ENCODE results near the gene MYO1H. TPM values are rescaled to one million over a fixed set of nuclear protein-coding genes. Genes with fewer than 3 reads are reported as not detected.

Gene MYO1H
- total and polyA plus RNA-seq, 4 experiments from 2014 or later, result not detected

DNA sequence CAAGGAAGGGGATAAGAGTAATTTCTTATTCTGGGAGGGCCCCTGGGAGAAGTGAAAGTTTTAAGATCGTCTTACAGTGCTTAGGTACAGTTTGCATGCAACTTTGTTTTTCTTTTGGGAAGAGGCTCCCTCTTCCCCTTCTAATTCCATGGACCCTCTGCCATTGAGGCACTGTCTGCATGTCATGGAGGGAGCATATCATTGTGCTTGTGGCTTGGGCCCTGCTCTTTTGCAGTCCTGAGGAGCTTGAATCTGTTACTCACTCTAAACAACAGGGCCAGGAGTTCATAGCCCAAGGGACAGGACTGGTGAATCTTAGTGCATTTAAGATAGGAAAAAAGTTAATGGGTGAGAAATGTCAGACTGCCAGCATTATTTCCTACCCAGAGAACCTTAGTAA lies 132.1 kb downstream of the MYO1H start:
- CTCF ChIA-PET (ENCODE audit: partially characterized antibody), result interaction anchor here (0.9 kb wide), 1 partner anchor 10 kb away, joined by 3 read pairs; no protein-coding TSS in a partner anchor
- no peak for DNase-seq
- Mint-ChIP-seq H3K4me1 (peaks cover 25 to 53% (median 35%) of the 10 kb centered on the region in 4 donors), H3K9me3 (no peaks in the 10 kb centered on the region), H3K4me3 (peak overlapping the region in 2 of 8 donors; percentile 23 to 36), H3K27me3 (no peaks in the 10 kb centered on the region), H3K36me3 (peaks cover 8 to 31% of the 10 kb centered on the region in 2 donors), H3K27ac (peak overlapping the region in 1 of 7 donors; percentile 99)
- Histone ChIP-seq H3K36me3 (ENCODE audit: insufficient read depth, low read length) (peaks cover 18% of the 10 kb centered on the region), H3K27me3 (ENCODE audit: insufficient read depth, low read length) (no peaks in the 10 kb centered on the region), H3K4me3 (ENCODE audit: low read length in 2 of 2) (no peak overlapping the region), H3K9me3 (ENCODE audit: control insufficient read depth in 1 of 2, low read length in 2 of 2) (no peaks in the 10 kb centered on the region), H3K27ac (ENCODE audit: low read depth, low read length) (no peak overlapping the region), H3K4me1 (ENCODE audit: insufficient read depth, low read length) (peaks cover 36% of the 10 kb centered on the region)
- POLR2A ChIA-PET (ENCODE audit: partially characterized antibody), result no interaction called here
- intact Hi-C loops (cut with micrococcal nuclease), result loop anchor here (5.0 kb wide), 3 partner anchors 47 to 622 kb away; partner anchors contain the start of genes FAM222A and SSH1

DNA sequence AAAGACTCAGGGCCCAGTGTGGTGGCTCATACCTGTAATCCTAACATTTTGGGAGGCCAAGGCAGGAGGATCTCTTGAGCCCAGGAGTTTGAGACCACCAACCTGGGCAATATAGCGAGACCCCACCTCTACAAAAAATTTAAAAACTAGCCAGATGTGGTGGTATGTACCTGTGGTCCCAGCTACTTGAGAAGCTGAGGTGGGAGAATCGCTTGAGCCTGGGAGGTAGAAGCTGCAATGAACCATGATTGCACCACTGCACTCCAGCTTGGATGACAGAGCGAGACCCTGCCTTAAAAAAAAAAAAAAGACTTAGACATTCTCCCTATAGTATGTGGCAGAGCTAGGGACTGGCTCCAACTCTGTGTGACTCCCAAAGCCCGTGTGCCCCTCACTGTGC lies 132.7 kb downstream of the MYO1H start:
- H3K4me3 ChIP-seq (ENCODE audit: low read length in 2 of 2), result no peak overlapping the region
- H3K36me3 ChIP-seq (ENCODE audit: insufficient read depth, low read length), result peaks cover 24% of the 10 kb centered on the region
- H3K9me3 ChIP-seq (ENCODE audit: control insufficient read depth in 1 of 2, low read length in 2 of 2), result no peaks in the 10 kb centered on the region
- Mint-ChIP-seq H3K9me3 (no peaks in the 10 kb centered on the region), H3K27ac (peak overlapping the region in 1 of 7 donors; percentile 99), H3K27me3 (no peaks in the 10 kb centered on the region), H3K4me1 (peaks cover 23 to 49% (median 34%) of the 10 kb centered on the region in 4 donors), H3K4me3 (peak overlapping the region in 1 of 8 donors; percentile 36), H3K36me3 (peaks cover 14 to 37% of the 10 kb centered on the region in 2 donors)
- no peak overlapping the region for H3K27ac ChIP-seq (ENCODE audit: low read depth, low read length)
- no peak for DNase-seq
- no peaks in the 10 kb centered on the region for H3K27me3 ChIP-seq (ENCODE audit: insufficient read depth, low read length)
- intact Hi-C loops (cut with micrococcal nuclease), result no loop called here
- CTCF ChIA-PET (ENCODE audit: partially characterized antibody), result interaction anchor here (0.9 kb wide), 1 partner anchor 10 kb away, joined by 3 read pairs; no protein-coding TSS in a partner anchor
- H3K4me1 ChIP-seq (ENCODE audit: insufficient read depth, low read length), result peaks cover 30% of the 10 kb centered on the region
- POLR2A ChIA-PET (ENCODE audit: partially characterized antibody), result no interaction called here

DNA sequence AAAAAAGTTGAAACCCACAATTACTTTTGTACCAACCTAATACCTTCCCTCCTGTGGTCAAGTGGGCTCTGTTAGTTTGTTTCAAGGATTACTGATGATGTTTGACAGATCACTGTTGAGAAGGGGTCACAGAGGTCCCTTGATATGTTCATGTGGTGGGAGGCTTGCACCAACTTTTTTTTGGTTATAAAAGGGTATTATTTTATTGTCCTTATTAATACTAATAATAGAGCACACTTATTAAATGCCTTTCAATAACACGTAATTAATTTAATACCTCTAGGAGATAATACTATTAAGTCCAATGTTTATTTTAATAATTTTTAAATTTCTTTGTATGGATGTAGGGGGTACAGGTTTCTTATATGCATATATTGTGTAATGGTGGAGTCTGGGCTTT lies 134.2 kb downstream of the MYO1H start:
- Mint-ChIP-seq H3K9me3 (no peaks in the 10 kb centered on the region), H3K4me3 (no peak overlapping the region), H3K27me3 (no peaks in the 10 kb centered on the region), H3K4me1 (peaks cover 10 to 34% (median 20%) of the 10 kb centered on the region in 4 donors), H3K36me3 (peaks cover 25 to 52% of the 10 kb centered on the region in 2 donors), H3K27ac (no peak overlapping the region)
- Histone ChIP-seq H3K27me3 (ENCODE audit: insufficient read depth, low read length) (no peaks in the 10 kb centered on the region), H3K36me3 (ENCODE audit: insufficient read depth, low read length) (peaks cover 38% of the 10 kb centered on the region), H3K4me3 (ENCODE audit: low read length in 2 of 2) (no peak overlapping the region), H3K4me1 (ENCODE audit: insufficient read depth, low read length) (peaks cover 15% of the 10 kb centered on the region), H3K9me3 (ENCODE audit: control insufficient read depth in 1 of 2, low read length in 2 of 2) (no peaks in the 10 kb centered on the region), H3K27ac (ENCODE audit: low read depth, low read length) (no peak overlapping the region)
- POLR2A ChIA-PET (ENCODE audit: partially characterized antibody), result no interaction called here
- no peak for DNase-seq
- CTCF ChIA-PET (ENCODE audit: partially characterized antibody), result interaction anchor here (1.1 kb wide), 1 partner anchor 49 kb away, joined by 4 read pairs; no protein-coding TSS in a partner anchor
- intact Hi-C loops (cut with micrococcal nuclease), result no loop called here

DNA sequence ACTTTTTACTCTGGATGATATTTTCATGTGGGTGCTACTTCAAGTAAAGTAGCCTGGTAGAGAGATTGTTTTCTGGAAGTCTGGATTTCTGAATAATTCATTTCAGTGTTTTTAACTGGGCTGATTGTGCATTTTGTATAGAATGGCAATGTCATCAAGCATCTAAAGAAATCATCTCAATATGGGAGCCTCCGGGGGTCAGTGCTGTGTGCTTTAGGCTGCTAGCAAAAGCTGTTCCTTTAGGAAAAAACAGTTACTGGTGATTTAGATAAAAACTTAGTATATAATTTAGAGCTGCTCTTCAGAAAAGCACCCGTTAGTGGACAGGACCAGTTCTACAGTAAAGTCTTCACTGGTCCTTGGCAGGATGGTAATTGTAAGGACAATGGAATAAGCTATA lies 134.8 kb downstream of the MYO1H start:
- ChIA-PET POLR2A (ENCODE audit: partially characterized antibody) (no interaction called here), CTCF (ENCODE audit: partially characterized antibody) (interaction anchor here (0.8 kb wide), 1 partner anchor 949 kb away, joined by 5 read pairs; no protein-coding TSS in a partner anchor)
- Mint-ChIP-seq H3K27ac (no peak overlapping the region), H3K4me3 (no peak overlapping the region), H3K36me3 (peaks cover 29 to 53% of the 10 kb centered on the region in 2 donors), H3K27me3 (no peaks in the 10 kb centered on the region), H3K9me3 (no peaks in the 10 kb centered on the region), H3K4me1 (peaks cover 10 to 28% (median 17%) of the 10 kb centered on the region in 4 donors)
- Histone ChIP-seq H3K36me3 (ENCODE audit: insufficient read depth, low read length) (peaks cover 44% of the 10 kb centered on the region), H3K27ac (ENCODE audit: low read depth, low read length) (no peak overlapping the region), H3K4me3 (ENCODE audit: low read length in 2 of 2) (no peak overlapping the region), H3K4me1 (ENCODE audit: insufficient read depth, low read length) (peaks cover 15% of the 10 kb centered on the region), H3K9me3 (ENCODE audit: control insufficient read depth in 1 of 2, low read length in 2 of 2) (no peaks in the 10 kb centered on the region), H3K27me3 (ENCODE audit: insufficient read depth, low read length) (no peaks in the 10 kb centered on the region)
- no peak for DNase-seq
- intact Hi-C loops (cut with micrococcal nuclease), result no loop called here

DNA sequence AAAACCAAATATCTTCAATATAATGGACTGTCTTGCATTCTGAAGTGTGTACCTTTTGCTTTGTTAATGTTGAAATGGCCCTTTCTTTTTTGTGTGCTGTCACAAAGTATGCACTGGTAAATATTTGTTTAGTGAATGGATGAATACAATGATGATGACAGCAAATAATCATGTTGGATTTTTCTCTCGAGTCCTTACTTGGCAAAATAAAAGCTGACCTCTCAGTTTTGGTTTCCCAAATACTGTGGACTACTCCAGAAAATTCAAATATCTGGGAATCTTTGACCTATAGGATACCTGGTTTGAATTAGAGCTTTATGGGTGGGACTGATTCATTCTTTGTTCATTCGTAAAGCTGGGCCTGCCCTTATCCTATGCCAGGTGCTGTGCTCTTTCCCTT lies 135.2 kb downstream of the MYO1H start:
- no peak for DNase-seq
- Histone ChIP-seq H3K4me1 (ENCODE audit: insufficient read depth, low read length) (peaks cover 13% of the 10 kb centered on the region), H3K36me3 (ENCODE audit: insufficient read depth, low read length) (peaks cover 49% of the 10 kb centered on the region), H3K27me3 (ENCODE audit: insufficient read depth, low read length) (no peaks in the 10 kb centered on the region), H3K9me3 (ENCODE audit: control insufficient read depth in 1 of 2, low read length in 2 of 2) (no peaks in the 10 kb centered on the region), H3K4me3 (ENCODE audit: low read length in 2 of 2) (no peak overlapping the region), H3K27ac (ENCODE audit: low read depth, low read length) (no peak overlapping the region)
- H3K4me1 Mint-ChIP-seq, result peaks cover 10 to 24% (median 15%) of the 10 kb centered on the region in 4 donors
- H3K9me3 Mint-ChIP-seq, result no peaks in the 10 kb centered on the region
- H3K27ac Mint-ChIP-seq, result no peak overlapping the region
- CTCF ChIA-PET (ENCODE audit: partially characterized antibody), result interaction anchor here (0.8 kb wide), 1 partner anchor 949 kb away, joined by 5 read pairs; no protein-coding TSS in a partner anchor
- H3K4me3 Mint-ChIP-seq, result no peak overlapping the region
- peaks cover 29 to 53% of the 10 kb centered on the region in 2 donors for H3K36me3 Mint-ChIP-seq
- POLR2A ChIA-PET (ENCODE audit: partially characterized antibody), result no interaction called here
- no peaks in the 10 kb centered on the region for H3K27me3 Mint-ChIP-seq
- intact Hi-C loops (cut with micrococcal nuclease), result no loop called here

DNA sequence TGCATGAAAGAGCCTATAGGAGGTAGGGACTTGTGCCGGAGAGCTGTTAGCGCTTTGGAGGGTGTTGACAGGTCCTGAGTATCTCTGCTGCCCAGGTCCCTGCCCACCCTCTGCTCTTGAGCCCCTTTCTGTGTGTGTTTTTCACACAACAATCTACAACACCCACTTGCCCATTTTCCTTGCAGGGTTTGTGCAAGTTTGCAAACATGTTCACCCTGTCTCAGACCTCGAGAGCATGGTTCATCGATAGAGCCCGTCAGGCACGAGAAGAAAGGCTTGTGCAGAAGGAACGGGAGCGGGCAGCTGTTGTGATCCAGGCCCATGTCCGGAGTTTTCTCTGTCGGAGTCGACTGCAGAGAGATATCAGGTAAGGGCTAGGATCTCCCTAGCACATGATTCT lies 135.6 kb downstream of the MYO1H start:
- no peak overlapping the region for H3K27ac ChIP-seq (ENCODE audit: low read depth, low read length)
- H3K4me1 Mint-ChIP-seq, result peaks cover 8 to 19% (median 13%) of the 10 kb centered on the region in 4 donors
- no peak overlapping the region for H3K4me3 ChIP-seq (ENCODE audit: low read length in 2 of 2)
- H3K4me3 Mint-ChIP-seq, result no peak overlapping the region
- H3K36me3 ChIP-seq (ENCODE audit: insufficient read depth, low read length), result peaks cover 53% of the 10 kb centered on the region
- H3K36me3 Mint-ChIP-seq, result peaks cover 30 to 53% of the 10 kb centered on the region in 2 donors
- H3K9me3 ChIP-seq (ENCODE audit: control insufficient read depth in 1 of 2, low read length in 2 of 2), result no peaks in the 10 kb centered on the region
- H3K27me3 Mint-ChIP-seq, result no peaks in the 10 kb centered on the region
- peaks cover 9% of the 10 kb centered on the region for H3K4me1 ChIP-seq (ENCODE audit: insufficient read depth, low read length)
- ChIA-PET POLR2A (ENCODE audit: partially characterized antibody) (no interaction called here), CTCF (ENCODE audit: partially characterized antibody) (interaction anchor here (0.8 kb wide), 1 partner anchor 948 kb away, joined by 5 read pairs; no protein-coding TSS in a partner anchor)
- H3K9me3 Mint-ChIP-seq, result no peaks in the 10 kb centered on the region
- H3K27me3 ChIP-seq (ENCODE audit: insufficient read depth, low read length), result no peaks in the 10 kb centered on the region
- H3K27ac Mint-ChIP-seq, result no peak overlapping the region
- intact Hi-C loops (cut with micrococcal nuclease), result no loop called here
- no peak for DNase-seq

DNA sequence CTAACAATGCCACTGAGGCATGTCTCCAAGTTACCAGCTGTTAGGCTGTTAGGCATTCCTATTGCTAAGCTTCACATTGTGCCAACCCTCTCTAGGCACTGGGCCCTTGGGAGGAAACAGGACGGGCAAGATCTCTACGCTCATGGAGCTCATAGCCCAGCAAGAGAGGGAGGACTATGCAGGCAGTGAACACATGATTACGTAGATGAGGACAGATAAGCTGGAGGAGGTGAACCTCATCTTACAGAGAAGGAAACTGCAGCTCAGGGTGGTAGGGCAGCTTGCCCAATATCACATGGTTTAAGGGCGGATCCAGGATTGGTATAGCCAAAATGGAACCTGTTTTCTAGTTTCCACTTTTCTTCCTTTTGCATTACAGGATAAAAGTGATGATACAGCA lies 137.5 kb downstream of the MYO1H start:
- H3K27me3 Mint-ChIP-seq, result no peaks in the 10 kb centered on the region
- H3K4me3 Mint-ChIP-seq, result no peak overlapping the region
- H3K4me3 ChIP-seq (ENCODE audit: low read length in 2 of 2), result no peak overlapping the region
- H3K36me3 Mint-ChIP-seq, result peaks cover 47 to 72% of the 10 kb centered on the region in 2 donors
- ChIA-PET POLR2A (ENCODE audit: partially characterized antibody) (interaction anchor here (1.0 kb wide), 1 partner anchor 8 kb away, joined by 3 read pairs; the partner anchor contains the start of gene UBE3B), CTCF (ENCODE audit: partially characterized antibody) (no interaction called here)
- H3K9me3 ChIP-seq (ENCODE audit: control insufficient read depth in 1 of 2, low read length in 2 of 2), result no peaks in the 10 kb centered on the region
- no peak for DNase-seq
- H3K36me3 ChIP-seq (ENCODE audit: insufficient read depth, low read length), result peaks cover 72% of the 10 kb centered on the region
- intact Hi-C loops (cut with micrococcal nuclease), result no loop called here
- peak overlapping the region in 1 of 7 donors; percentile 66 for H3K27ac Mint-ChIP-seq
- peaks cover 0 to 3% (median under 1%) of the 10 kb centered on the region in 4 donors for H3K4me1 Mint-ChIP-seq
- H3K4me1 ChIP-seq (ENCODE audit: insufficient read depth, low read length), result no peaks in the 10 kb centered on the region
- no peaks in the 10 kb centered on the region for H3K9me3 Mint-ChIP-seq
- H3K27ac ChIP-seq (ENCODE audit: low read depth, low read length), result no peak overlapping the region
- H3K27me3 ChIP-seq (ENCODE audit: insufficient read depth, low read length), result no peaks in the 10 kb centered on the region
